ENCODE results near the gene OLFML1.

Gene OLFML1

DNA sequence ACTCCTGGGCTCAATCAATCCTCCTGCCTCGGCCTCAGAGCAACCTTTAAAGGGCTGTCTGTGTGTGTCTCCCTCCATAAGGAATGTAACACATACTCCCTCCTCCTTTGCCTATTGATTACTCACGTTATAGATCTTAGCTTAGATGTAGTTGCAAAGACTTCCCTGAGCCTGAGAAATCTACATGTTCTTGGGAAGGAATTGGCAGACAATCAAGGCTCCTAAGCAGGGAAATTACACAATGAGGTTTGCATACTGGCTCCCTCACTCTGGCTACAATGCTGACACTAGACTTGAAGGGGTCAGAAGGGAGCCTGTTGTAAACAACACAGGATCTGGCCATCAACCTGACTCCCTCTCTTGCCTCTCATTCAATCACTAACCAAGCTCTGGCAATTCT is 5.2 kb upstream of the OLFML1 start:
- no peak overlapping the region for H2AFZ ChIP-seq (ENCODE audit: low read length, unreplicated experiment)
- no peaks in the 10 kb centered on the region for H3K36me3 ChIP-seq (ENCODE audit: insufficient read depth, low read length)
- no peaks in the 10 kb centered on the region for H3K79me2 ChIP-seq (ENCODE audit: control insufficient read depth, insufficient read depth, low read length, unreplicated experiment)
- H3K4me1 ChIP-seq (ENCODE audit: control insufficient read depth, insufficient read depth, low read length, unreplicated experiment) = no peaks in the 10 kb centered on the region
- peaks cover 4% of the 10 kb centered on the region; the same call in 1 of the 2 replicates for H3K27me3 ChIP-seq (ENCODE audit: insufficient read depth, low read length)
- H3K4me3 ChIP-seq (ENCODE audit: low read depth, low read length) = no peak overlapping the region
- H3K27ac ChIP-seq (ENCODE audit: low read depth, low read length) = no peak overlapping the region

- Histone ChIP-seq H3K27me3 (ENCODE audit: insufficient read depth, low read length) (no peaks in the 10 kb centered on the region), H3K27ac (ENCODE audit: low read depth, low read length) (no peak overlapping the region), H3K4me3 (ENCODE audit: low read depth, low read length) (no peak overlapping the region), H3K4me1 (ENCODE audit: control insufficient read depth, insufficient read depth, low read length, unreplicated experiment) (peaks cover 8% of the 10 kb centered on the region), H2AFZ (ENCODE audit: low read length, unreplicated experiment) (no peak overlapping the region), H3K79me2 (ENCODE audit: control insufficient read depth, insufficient read depth, low read length, unreplicated experiment) (no peaks in the 10 kb centered on the region), H3K36me3 (ENCODE audit: insufficient read depth, low read length) (no peaks in the 10 kb centered on the region)
These were observed 1.2 kb upstream of the OLFML1 start for GRCh38 chr11:7484131-7484530.

DNA sequence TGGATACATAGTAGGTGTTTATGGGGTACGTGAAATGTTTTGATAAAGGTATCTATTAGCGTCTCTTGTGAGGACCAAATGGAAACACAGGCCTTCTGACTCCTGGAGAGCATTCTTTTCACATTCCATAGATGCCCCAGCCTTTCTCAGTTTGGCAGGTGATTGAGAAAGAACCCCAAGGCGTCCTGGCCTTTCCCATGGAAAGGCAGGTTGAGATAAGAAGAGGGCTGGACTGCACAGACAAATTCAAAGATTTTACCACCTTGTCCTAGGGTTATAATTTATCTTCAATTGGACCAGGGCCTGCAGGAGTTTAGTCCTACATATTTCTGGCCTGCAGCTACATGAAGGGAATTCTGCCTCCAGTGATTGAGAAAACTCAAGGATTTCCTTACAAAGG is 661 bp upstream of the OLFML1 start:
- Histone ChIP-seq H3K4me1 (ENCODE audit: control insufficient read depth, insufficient read depth, low read length, unreplicated experiment) (peaks cover 13% of the 10 kb centered on the region), H3K27ac (ENCODE audit: low read depth, low read length) (no peak overlapping the region), H3K4me3 (ENCODE audit: low read depth, low read length) (no peak overlapping the region), H3K27me3 (ENCODE audit: insufficient read depth, low read length) (no peaks in the 10 kb centered on the region), H3K36me3 (ENCODE audit: insufficient read depth, low read length) (no peaks in the 10 kb centered on the region), H3K79me2 (ENCODE audit: control insufficient read depth, insufficient read depth, low read length, unreplicated experiment) (no peaks in the 10 kb centered on the region), H2AFZ (ENCODE audit: low read length, unreplicated experiment) (no peak overlapping the region)

GRCh38 chr11:7486098-7486780 is 933 bp downstream of the OLFML1 start:
- H3K4me3 ChIP-seq (ENCODE audit: low read depth, low read length) = peak overlapping the region; percentile 69
- H3K27me3 ChIP-seq (ENCODE audit: insufficient read depth, low read length) = no peaks in the 10 kb centered on the region
- no peaks in the 10 kb centered on the region for H3K36me3 ChIP-seq (ENCODE audit: insufficient read depth, low read length)
- H3K79me2 ChIP-seq (ENCODE audit: control insufficient read depth, insufficient read depth, low read length, unreplicated experiment) = no peaks in the 10 kb centered on the region
- no peak overlapping the region for H3K27ac ChIP-seq (ENCODE audit: low read depth, low read length)
- no peak overlapping the region for H2AFZ ChIP-seq (ENCODE audit: low read length, unreplicated experiment)
- peaks cover 22% of the 10 kb centered on the region for H3K4me1 ChIP-seq (ENCODE audit: control insufficient read depth, insufficient read depth, low read length, unreplicated experiment)

GRCh38 chr11:7486781-7487140 is 1.5 kb downstream of the OLFML1 start:
- H3K4me1 ChIP-seq (ENCODE audit: control insufficient read depth, insufficient read depth, low read length, unreplicated experiment) = peaks cover 22% of the 10 kb centered on the region
- H3K4me3 ChIP-seq (ENCODE audit: low read depth, low read length) = peak overlapping the region; percentile 69; the same call in 1 of the 2 replicates
- H3K79me2 ChIP-seq (ENCODE audit: control insufficient read depth, insufficient read depth, low read length, unreplicated experiment) = no peaks in the 10 kb centered on the region
- H3K27ac ChIP-seq (ENCODE audit: low read depth, low read length) = no peak overlapping the region
- H2AFZ ChIP-seq (ENCODE audit: low read length, unreplicated experiment) = no peak overlapping the region
- no peaks in the 10 kb centered on the region for H3K27me3 ChIP-seq (ENCODE audit: insufficient read depth, low read length)
- no peaks in the 10 kb centered on the region for H3K36me3 ChIP-seq (ENCODE audit: insufficient read depth, low read length)

DNA sequence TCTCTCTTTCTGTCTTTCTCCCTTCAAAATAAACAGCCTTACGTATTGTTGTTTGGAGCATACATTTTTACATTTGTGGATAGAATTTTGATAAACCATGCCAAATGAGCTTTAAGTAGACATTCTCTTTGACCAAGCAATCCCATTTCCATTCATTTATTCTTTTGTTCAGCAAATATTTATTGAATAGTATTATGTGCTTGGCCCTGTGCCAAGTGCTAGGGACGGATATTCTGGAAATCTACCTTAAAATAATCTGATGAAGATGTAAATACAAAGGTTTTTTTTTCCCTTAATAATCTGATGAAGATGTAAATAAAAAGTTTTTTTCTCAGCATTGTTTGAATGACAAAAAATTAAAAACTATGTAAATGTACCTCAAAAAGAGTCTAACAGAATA is 2.1 kb downstream of the OLFML1 start:
- Histone ChIP-seq H2AFZ (ENCODE audit: low read length, unreplicated experiment) (no peak overlapping the region), H3K36me3 (ENCODE audit: insufficient read depth, low read length) (no peaks in the 10 kb centered on the region), H3K4me3 (ENCODE audit: low read depth, low read length) (no peak overlapping the region; the same call in 1 of the 2 replicates), H3K27ac (ENCODE audit: low read depth, low read length) (no peak overlapping the region), H3K79me2 (ENCODE audit: control insufficient read depth, insufficient read depth, low read length, unreplicated experiment) (no peaks in the 10 kb centered on the region), H3K27me3 (ENCODE audit: insufficient read depth, low read length) (no peaks in the 10 kb centered on the region), H3K4me1 (ENCODE audit: control insufficient read depth, insufficient read depth, low read length, unreplicated experiment) (peaks cover 22% of the 10 kb centered on the region)

- Histone ChIP-seq H3K27me3 (ENCODE audit: insufficient read depth, low read length) (no peaks in the 10 kb centered on the region), H3K4me3 (ENCODE audit: low read depth, low read length) (no peak overlapping the region), H3K79me2 (ENCODE audit: control insufficient read depth, insufficient read depth, low read length, unreplicated experiment) (no peaks in the 10 kb centered on the region), H3K36me3 (ENCODE audit: insufficient read depth, low read length) (no peaks in the 10 kb centered on the region), H3K4me1 (ENCODE audit: control insufficient read depth, insufficient read depth, low read length, unreplicated experiment) (peaks cover 22% of the 10 kb centered on the region), H2AFZ (ENCODE audit: low read length, unreplicated experiment) (no peak overlapping the region), H3K27ac (ENCODE audit: low read depth, low read length) (no peak overlapping the region)
These were observed 3.4 kb downstream of the OLFML1 start for GRCh38 chr11:7488681-7489080.

GRCh38 chr11:7489376-7489775 is 4.1 kb downstream of the OLFML1 start:
- no peak overlapping the region for H2AFZ ChIP-seq (ENCODE audit: low read length, unreplicated experiment)

DNA sequence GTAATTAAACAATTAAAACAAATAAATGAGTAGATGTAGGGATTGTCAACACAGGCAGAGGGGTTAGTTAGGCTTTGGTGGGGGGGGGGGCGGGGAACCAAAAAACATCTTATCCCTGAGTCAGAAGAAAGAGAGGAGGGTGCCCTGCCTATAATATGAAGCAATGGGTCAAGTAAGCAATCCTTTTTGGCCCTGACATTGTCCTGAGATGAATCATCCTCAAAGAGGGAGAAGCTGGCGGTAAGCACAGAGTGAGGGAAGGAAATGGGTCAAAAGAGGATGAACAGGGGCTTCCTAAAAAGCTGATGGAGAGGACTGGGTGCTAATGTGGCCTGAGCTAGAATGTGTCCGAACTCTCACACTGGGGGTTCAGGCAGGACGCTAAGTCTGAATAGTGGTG is 4.7 kb downstream of the OLFML1 start:
- Histone ChIP-seq H2AFZ (ENCODE audit: low read length, unreplicated experiment) (no peak overlapping the region), H3K27ac (ENCODE audit: low read depth, low read length) (no peak overlapping the region), H3K4me1 (ENCODE audit: control insufficient read depth, insufficient read depth, low read length, unreplicated experiment) (peaks cover 22% of the 10 kb centered on the region), H3K4me3 (ENCODE audit: low read depth, low read length) (no peak overlapping the region), H3K27me3 (ENCODE audit: insufficient read depth, low read length) (no peaks in the 10 kb centered on the region), H3K79me2 (ENCODE audit: control insufficient read depth, insufficient read depth, low read length, unreplicated experiment) (no peaks in the 10 kb centered on the region), H3K36me3 (ENCODE audit: insufficient read depth, low read length) (no peaks in the 10 kb centered on the region)

More at GRCh38 chr11:7489376-7489775, 4.1 kb downstream of the OLFML1 start:
- no peak overlapping the region for H3K4me3 ChIP-seq (ENCODE audit: low read depth, low read length)
- H3K4me1 ChIP-seq (ENCODE audit: control insufficient read depth, insufficient read depth, low read length, unreplicated experiment) = peaks cover 22% of the 10 kb centered on the region
- no peaks in the 10 kb centered on the region for H3K36me3 ChIP-seq (ENCODE audit: insufficient read depth, low read length)
- H3K27ac ChIP-seq (ENCODE audit: low read depth, low read length) = no peak overlapping the region
- no peaks in the 10 kb centered on the region for H3K27me3 ChIP-seq (ENCODE audit: insufficient read depth, low read length)
- no peaks in the 10 kb centered on the region for H3K79me2 ChIP-seq (ENCODE audit: control insufficient read depth, insufficient read depth, low read length, unreplicated experiment)

- no peak overlapping the region for H3K4me3 ChIP-seq (ENCODE audit: low read depth, low read length)
- no peak overlapping the region for H3K27ac ChIP-seq (ENCODE audit: low read depth, low read length)
- H2AFZ ChIP-seq (ENCODE audit: low read length, unreplicated experiment) = no peak overlapping the region
- no peaks in the 10 kb centered on the region for H3K27me3 ChIP-seq (ENCODE audit: insufficient read depth, low read length)
- H3K36me3 ChIP-seq (ENCODE audit: insufficient read depth, low read length) = no peaks in the 10 kb centered on the region
- H3K79me2 ChIP-seq (ENCODE audit: control insufficient read depth, insufficient read depth, low read length, unreplicated experiment) = no peaks in the 10 kb centered on the region
- peaks cover 22% of the 10 kb centered on the region for H3K4me1 ChIP-seq (ENCODE audit: control insufficient read depth, insufficient read depth, low read length, unreplicated experiment)
These were observed 5.2 kb downstream of the OLFML1 start for GRCh38 chr11:7490535-7490934.

DNA sequence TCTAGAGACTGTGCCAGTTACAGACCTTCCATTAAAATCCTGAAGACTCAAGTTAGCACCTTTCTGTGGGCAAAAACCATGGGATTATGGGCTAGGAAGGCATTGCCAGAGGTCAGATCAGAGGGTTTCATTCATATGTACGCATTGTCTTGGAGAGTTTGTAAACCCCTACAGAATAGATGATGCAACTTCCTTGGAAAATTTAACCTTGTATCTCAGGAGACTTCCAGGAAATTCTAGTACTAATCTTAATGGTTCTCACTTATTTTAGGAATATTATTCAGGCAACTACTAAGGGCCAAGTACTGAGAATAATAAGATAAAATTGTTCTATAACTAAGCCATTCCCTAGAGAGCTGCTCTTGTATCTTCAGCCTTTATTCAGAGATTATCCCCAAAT is 6.9 kb downstream of the OLFML1 start:
- Histone ChIP-seq H3K27ac (ENCODE audit: low read depth, low read length) (no peak overlapping the region), H3K27me3 (ENCODE audit: insufficient read depth, low read length) (no peaks in the 10 kb centered on the region), H2AFZ (ENCODE audit: low read length, unreplicated experiment) (no peak overlapping the region), H3K4me1 (ENCODE audit: control insufficient read depth, insufficient read depth, low read length, unreplicated experiment) (peaks cover 17% of the 10 kb centered on the region), H3K79me2 (ENCODE audit: control insufficient read depth, insufficient read depth, low read length, unreplicated experiment) (no peaks in the 10 kb centered on the region), H3K36me3 (ENCODE audit: insufficient read depth, low read length) (no peaks in the 10 kb centered on the region), H3K4me3 (ENCODE audit: low read depth, low read length) (no peak overlapping the region)

Data from ACC112 (cell line).